OCI-LY7 (cell line): Measurements from ENCODE around the gene GALNT9. TPM values are rescaled to one million over a fixed set of nuclear protein-coding genes. Genes with fewer than 3 reads are reported as not detected.

Experiments used
- BruUV-seq: library from RNA; stranded (reverse); fragments of 400-500 nt; replicated peaks from 2 replicates; lab custom pipeline; 2021; lab: Mats Ljungman, UMichigan
- CTCF ChIA-PET: fragments of 300-600 bp; sonication (Branson Sonifier 250); formaldehyde crosslinking; loops from one replicate; lab custom pipeline; 2022; ENCODE audit warnings: antibody characterized with exemption; ENCODE audit not compliant: unreplicated experiment; lab: Charles Lee
- POLR2A ChIA-PET: fragments of 300-600 bp; sonication (Branson Sonifier 250); formaldehyde crosslinking; loops from one replicate; lab custom pipeline; 2022; ENCODE audit warnings: antibody characterized with exemption; lab: Charles Lee
- DNase-seq: peaks from one replicate; pipeline ENCODE4 v3.0.0-alpha.2; 2015; ENCODE audit warnings: low spot score
- H2AFZ ChIP-seq: fragments of 200-600 bp; sonication (generic), shearing (Covaris generic); 2 replicates; pipeline ENCODE4 v1.6.1; 2014; ENCODE audit warnings: mild to moderate bottlenecking, antibody characterized with exemption, low read length, moderate library complexity
- H3K27ac ChIP-seq: fragments of 200-600 bp; sonication (generic); 2 replicates; pipeline ENCODE4 v1.5.1; 2014; ENCODE audit warnings: mixed run types, low read depth, mild to moderate bottlenecking, moderate library complexity, low read length, inconsistent platforms; ENCODE audit not compliant: poor library complexity, severe bottlenecking
- H3K36me3 ChIP-seq: fragments of 200-600 bp; sonication (generic); 2 replicates; pipeline ENCODE4 v1.6.1; 2014; ENCODE audit warnings: mild to moderate bottlenecking, antibody characterized with exemption, low read length, moderate library complexity, mixed read lengths; ENCODE audit not compliant: insufficient read depth
- H3K4me1 ChIP-seq: fragments of 200-600 bp; sonication (generic); 2 replicates; pipeline ENCODE4 v1.5.1; 2014; ENCODE audit warnings: mild to moderate bottlenecking, low read length; ENCODE audit not compliant: insufficient read depth, poor library complexity, severe bottlenecking
- H3K4me2 ChIP-seq: fragments of 200-600 bp; sonication (generic); 2 replicates; pipeline ENCODE4 v1.6.1; 2014; ENCODE audit warnings: mild to moderate bottlenecking, low read length
- H3K4me3 ChIP-seq: fragments of 200-600 bp; sonication (generic); 2 replicates; pipeline ENCODE4 v1.5.1; 2014; ENCODE audit warnings: mild to moderate bottlenecking, low read depth, low read length; ENCODE audit not compliant: poor library complexity, severe bottlenecking
- H3K79me2 ChIP-seq: fragments of 200-600 bp; sonication (generic); 2 replicates; pipeline ENCODE4 v1.6.1; 2016; ENCODE audit warnings: low read depth, mild to moderate bottlenecking, low read length, moderate library complexity, mixed read lengths; ENCODE audit not compliant: insufficient read depth
- H3K9me2 ChIP-seq: fragments of 200-600 bp; sonication (generic); 2 replicates; pipeline ENCODE4 v1.6.1; 2016; ENCODE audit warnings: mild to moderate bottlenecking, low read length, mixed read lengths; ENCODE audit not compliant: insufficient read depth
- H3K9me3 ChIP-seq: fragments of 200-600 bp; sonication (generic); 2 replicates; pipeline ENCODE4 v1.6.1; 2014; ENCODE audit warnings: mild to moderate bottlenecking, mixed run types, low read length, mixed read lengths
- H4K20me1 ChIP-seq: fragments of 200-600 bp; sonication (generic); 2 replicates; pipeline ENCODE4 v1.6.1; 2014; ENCODE audit warnings: mild to moderate bottlenecking, antibody characterized with exemption, low read length, moderate library complexity, mixed read lengths; ENCODE audit not compliant: insufficient read depth
- CTCF ChIP-seq: fragments of 200-600 bp; sonication (generic); conservative IDR thresholded peaks from 2 replicates; pipeline ENCODE4 v1.5.1; 2014; ENCODE audit warnings: mild to moderate bottlenecking, antibody characterized with exemption, low read length, moderate library complexity, mixed read lengths
- EZH2phosphoT487 ChIP-seq: fragments of 200-600 bp; sonication (generic); IDR thresholded peaks from 2 replicates; pipeline ENCODE4 v1.6.1; 2018; ENCODE audit warnings: low read depth, borderline replicate concordance, mild to moderate bottlenecking, mixed run types, antibody characterized with exemption, low read length, moderate library complexity, mixed read lengths
- intact Hi-C: fragments of 100-400 bp; cut with micrococcal nuclease; formaldehyde crosslinking; loops from one replicate; pipeline ENCODE4 v1.10.0; 2022; ENCODE audit not compliant: unreplicated experiment
- total RNA-seq, 2 experiments: library from RNA; depleted of rRNA in 1 of 2; stranded (reverse); fragments of >200 nt in 1 of 2; shearing (Covaris generic) in 1 of 2; gene quantifications; 2 replicates each; pipeline ENCODE4 v1.2.3, GENCODE V29; 2014 to 2022

GALNT9 gene
- total RNA-seq, 2 experiments from 2014 or later: 0.28 TPM; not detected in 1

- DNase-seq: no peak
- POLR2A ChIA-PET: no interaction called here
- Histone ChIP-seq H4K20me1 (no peaks in the 10 kb centered on the region), H3K79me2 (no peaks in the 10 kb centered on the region), H3K27ac (no peak overlapping the region), H3K4me2 (no peak overlapping the region), H3K9me3 (peaks cover 9% of the 10 kb centered on the region; the same call in 1 of the 2 replicates), H3K4me3 (no peak overlapping the region), H3K36me3 (no peaks in the 10 kb centered on the region), H3K4me1 (no peaks in the 10 kb centered on the region), H3K9me2 (no peaks in the 10 kb centered on the region), H2AFZ (no peak overlapping the region)
- BruUV-seq: no TSS peak
- TF ChIP-seq CTCF (no peak), EZH2phosphoT487 (no peak)
- CTCF ChIA-PET: no interaction called here
- intact Hi-C loops: no loop called here
Measured at GRCh38 chr12:132229926-132230325, 99.5 kb downstream of the GALNT9 start.

GRCh38 chr12:132229193-132229760, 100.1 kb downstream of the GALNT9 start:
- CTCF ChIA-PET: no interaction called here
- intact Hi-C loops: no loop called here
- no peaks in the 10 kb centered on the region for H3K79me2 ChIP-seq

More at GRCh38 chr12:132229193-132229760, 100.1 kb downstream of the GALNT9 start:
- Histone ChIP-seq H2AFZ (no peak overlapping the region), H3K4me1 (no peaks in the 10 kb centered on the region), H3K9me2 (no peaks in the 10 kb centered on the region), H4K20me1 (no peaks in the 10 kb centered on the region), H3K27ac (no peak overlapping the region), H3K4me2 (no peak overlapping the region), H3K4me3 (no peak overlapping the region), H3K36me3 (no peaks in the 10 kb centered on the region), H3K9me3 (peaks cover 9% of the 10 kb centered on the region; the same call in 1 of the 2 replicates)
- POLR2A ChIA-PET: no interaction called here
- no peak for DNase-seq
- no TSS peak for BruUV-seq
- TF ChIP-seq CTCF (no peak), EZH2phosphoT487 (no peak)
